ENCODE measurements around the gene SDK1. TPM values are rescaled to one million over a fixed set of nuclear protein-coding genes. Genes with fewer than 3 reads are reported as not detected.

SDK1 gene
- total RNA-seq, 2 experiments from 2014 or later = 0.03 to 0.05 TPM

GRCh38 chr7:3882782-3883181 lies 581.7 kb downstream of the SDK1 start:
- Mint-ChIP-seq H3K4me1 (ENCODE audit: low read depth) (no peaks in the 10 kb centered on the region), H3K36me3 (ENCODE audit: low read depth) (no peaks in the 10 kb centered on the region), H3K4me3 (no peak overlapping the region), H3K27ac (no peak overlapping the region), H3K9me3 (ENCODE audit: insufficient read depth) (no peaks in the 10 kb centered on the region), H3K27me3 (ENCODE audit: low read depth) (no peaks in the 10 kb centered on the region)
- POLR2A ChIA-PET = no interaction called here
- DNase-seq = no peak
- CTCF ChIA-PET = no interaction called here
- no peak for ATAC-seq

GRCh38 chr7:3884543-3884942 lies 583.5 kb downstream of the SDK1 start:
- POLR2A ChIA-PET = no interaction called here
- no peaks in the 10 kb centered on the region for H3K9me3 Mint-ChIP-seq (ENCODE audit: insufficient read depth)
- ATAC-seq = no peak
- DNase-seq = no peak
- no peaks in the 10 kb centered on the region for H3K36me3 Mint-ChIP-seq (ENCODE audit: low read depth)
- no peak overlapping the region for H3K27ac Mint-ChIP-seq
- CTCF ChIA-PET = no interaction called here
- H3K4me1 Mint-ChIP-seq (ENCODE audit: low read depth) = no peaks in the 10 kb centered on the region
- H3K27me3 Mint-ChIP-seq (ENCODE audit: low read depth) = no peaks in the 10 kb centered on the region
- H3K4me3 Mint-ChIP-seq = no peak overlapping the region

GRCh38 chr7:3887096-3887690 lies 586.1 kb downstream of the SDK1 start:
- Mint-ChIP-seq H3K9me3 (ENCODE audit: insufficient read depth) (no peaks in the 10 kb centered on the region), H3K4me3 (no peak overlapping the region), H3K27me3 (ENCODE audit: low read depth) (peaks cover 2% of the 10 kb centered on the region), H3K36me3 (ENCODE audit: low read depth) (no peaks in the 10 kb centered on the region), H3K27ac (no peak overlapping the region), H3K4me1 (ENCODE audit: low read depth) (no peaks in the 10 kb centered on the region)
- DNase-seq (no peak), ATAC-seq (no peak)
- POLR2A ChIA-PET = no interaction called here
- CTCF ChIA-PET = interaction anchor here (1.0 kb wide), 1 partner anchor 11 kb away, joined by 3 read pairs; no protein-coding TSS in a partner anchor

- Mint-ChIP-seq H3K9me3 (ENCODE audit: insufficient read depth) (no peaks in the 10 kb centered on the region), H3K4me3 (no peak overlapping the region), H3K27me3 (ENCODE audit: low read depth) (peaks cover 2% of the 10 kb centered on the region), H3K4me1 (ENCODE audit: low read depth) (no peaks in the 10 kb centered on the region), H3K36me3 (ENCODE audit: low read depth) (no peaks in the 10 kb centered on the region), H3K27ac (no peak overlapping the region)
- ChIA-PET CTCF (no interaction called here), POLR2A (no interaction called here)
- no peak for DNase-seq
- no peak for ATAC-seq
Observed at GRCh38 chr7:3888096-3888495, 587.0 kb downstream of the SDK1 start.

GRCh38 chr7:3892157-3892556 lies 591.1 kb downstream of the SDK1 start:
- no peaks in the 10 kb centered on the region for H3K36me3 Mint-ChIP-seq (ENCODE audit: low read depth)

GRCh38 chr7:3892686-3893085 lies 591.6 kb downstream of the SDK1 start:
- peaks cover 5% of the 10 kb centered on the region for H3K27me3 Mint-ChIP-seq (ENCODE audit: low read depth)
- ATAC-seq (no peak), DNase-seq (no peak)
- no peaks in the 10 kb centered on the region for H3K36me3 Mint-ChIP-seq (ENCODE audit: low read depth)
- H3K27ac Mint-ChIP-seq = no peak overlapping the region
- CTCF ChIA-PET = no interaction called here
- H3K9me3 Mint-ChIP-seq (ENCODE audit: insufficient read depth) = no peaks in the 10 kb centered on the region
- H3K4me3 Mint-ChIP-seq = no peak overlapping the region
- POLR2A ChIA-PET = no interaction called here
- H3K4me1 Mint-ChIP-seq (ENCODE audit: low read depth) = no peaks in the 10 kb centered on the region

More at GRCh38 chr7:3892157-3892556, 591.1 kb downstream of the SDK1 start:
- CTCF ChIA-PET = no interaction called here
- POLR2A ChIA-PET = no interaction called here
- DNase-seq (no peak), ATAC-seq (no peak)
- Mint-ChIP-seq H3K4me3 (no peak overlapping the region), H3K9me3 (ENCODE audit: insufficient read depth) (no peaks in the 10 kb centered on the region), H3K27me3 (ENCODE audit: low read depth) (peaks cover 5% of the 10 kb centered on the region), H3K4me1 (ENCODE audit: low read depth) (no peaks in the 10 kb centered on the region), H3K27ac (no peak overlapping the region)

GRCh38 chr7:3893151-3893788 lies 592.2 kb downstream of the SDK1 start:
- CTCF ChIA-PET = no interaction called here
- Mint-ChIP-seq H3K9me3 (ENCODE audit: insufficient read depth) (no peaks in the 10 kb centered on the region), H3K27me3 (ENCODE audit: low read depth) (peaks cover 5% of the 10 kb centered on the region), H3K4me1 (ENCODE audit: low read depth) (no peaks in the 10 kb centered on the region), H3K4me3 (no peak overlapping the region), H3K36me3 (ENCODE audit: low read depth) (no peaks in the 10 kb centered on the region), H3K27ac (no peak overlapping the region)
- ATAC-seq = no peak
- no peak for DNase-seq
- POLR2A ChIA-PET = no interaction called here

- Mint-ChIP-seq H3K27me3 (ENCODE audit: low read depth) (peaks cover 5% of the 10 kb centered on the region), H3K36me3 (ENCODE audit: low read depth) (no peaks in the 10 kb centered on the region), H3K4me3 (no peak overlapping the region), H3K9me3 (ENCODE audit: insufficient read depth) (no peaks in the 10 kb centered on the region), H3K4me1 (ENCODE audit: low read depth) (no peaks in the 10 kb centered on the region), H3K27ac (no peak overlapping the region)
- DNase-seq (no peak), ATAC-seq (no peak)
- ChIA-PET POLR2A (no interaction called here), CTCF (no interaction called here)
Observed at GRCh38 chr7:3893789-3894153, 592.7 kb downstream of the SDK1 start.

GRCh38 chr7:3895341-3896116 lies 594.5 kb downstream of the SDK1 start:
- Mint-ChIP-seq H3K9me3 (ENCODE audit: insufficient read depth) (no peaks in the 10 kb centered on the region), H3K27ac (no peak overlapping the region)
- CTCF ChIA-PET = interaction anchor here (0.6 to 1.8 kb wide), 4 partner anchors 14 to 1031 kb away, joined by 3 to 4 read pairs (median 4); no protein-coding TSS in a partner anchor

GRCh38 chr7:3896169-3896765 lies 595.2 kb downstream of the SDK1 start:
- Mint-ChIP-seq H3K27ac (no peak overlapping the region), H3K36me3 (ENCODE audit: low read depth) (no peaks in the 10 kb centered on the region), H3K9me3 (ENCODE audit: insufficient read depth) (no peaks in the 10 kb centered on the region), H3K27me3 (ENCODE audit: low read depth) (peaks cover 5% of the 10 kb centered on the region), H3K4me3 (no peak overlapping the region), H3K4me1 (ENCODE audit: low read depth) (no peaks in the 10 kb centered on the region)
- POLR2A ChIA-PET = no interaction called here
- DNase-seq (no peak), ATAC-seq (no peak)
- CTCF ChIA-PET = interaction anchor here (1.0 to 1.8 kb wide), 3 partner anchors 15 to 1032 kb away, joined by 3 to 4 read pairs (median 4); no protein-coding TSS in a partner anchor

More at GRCh38 chr7:3895341-3896116, 594.5 kb downstream of the SDK1 start:
- peaks cover 5% of the 10 kb centered on the region for H3K27me3 Mint-ChIP-seq (ENCODE audit: low read depth)
- no peaks in the 10 kb centered on the region for H3K4me1 Mint-ChIP-seq (ENCODE audit: low read depth)
- no peak overlapping the region for H3K4me3 Mint-ChIP-seq
- ATAC-seq (no peak), DNase-seq (no peak)
- H3K36me3 Mint-ChIP-seq (ENCODE audit: low read depth) = no peaks in the 10 kb centered on the region
- POLR2A ChIA-PET = no interaction called here

- POLR2A ChIA-PET = no interaction called here
- H3K4me3 Mint-ChIP-seq = no peak overlapping the region
- no peaks in the 10 kb centered on the region for H3K9me3 Mint-ChIP-seq (ENCODE audit: insufficient read depth)
- peaks cover 7% of the 10 kb centered on the region for H3K27me3 Mint-ChIP-seq (ENCODE audit: low read depth)
- H3K4me1 Mint-ChIP-seq (ENCODE audit: low read depth) = no peaks in the 10 kb centered on the region
- ATAC-seq (no peak), DNase-seq (peak; percentile 60)
- CTCF ChIA-PET = interaction anchor here (0.7 kb wide), 1 partner anchor 11 kb away, joined by 3 read pairs; no protein-coding TSS in a partner anchor
- no peaks in the 10 kb centered on the region for H3K36me3 Mint-ChIP-seq (ENCODE audit: low read depth)
- H3K27ac Mint-ChIP-seq = no peak overlapping the region
Observed at GRCh38 chr7:3897430-3898372, 596.6 kb downstream of the SDK1 start.

Measured in activated CD8-positive, alpha-beta T cell treated with anti-CD3 and anti-CD28 coated beads, Interleukin-2, amount 10 ng/mL, durations not matched to agents 7 days and 5 days (primary cell).